Stomach (tissue), 4 donors: ENCODE data around the gene KRT80.

Source experiments
- CTCF ChIP-seq, 7 experiments: fragments of 450-650 bp in 4 of 7; fragments of 200-600 bp in 3 of 7; sonication (generic) in 3 of 7; IDR thresholded peaks; one replicate each; pipeline ENCODE4 v1.5.1; 2016 to 2019; ENCODE audit warnings: antibody characterized with exemption in 7 of 7, control low read depth in 2 of 7, mild to moderate bottlenecking in 1 of 7
- EP300 ChIP-seq: sonication (generic); formaldehyde crosslinking; IDR thresholded peaks from one replicate; pipeline ENCODE4 v1.6.1; 2017; ENCODE audit warnings: antibody characterized with exemption
- POLR2A ChIP-seq, 4 donors: fragments of 450-650 bp; IDR thresholded peaks; one replicate each; pipeline ENCODE4 v1.6.1; 2016; ENCODE audit warnings: antibody characterized with exemption in 4 of 4, control low read depth in 2 of 4, mild to moderate bottlenecking in 1 of 4, moderate library complexity in 1 of 4
- POLR2AphosphoS5 ChIP-seq, 3 donors: sonication (generic); formaldehyde crosslinking; IDR thresholded peaks; one replicate each; pipeline ENCODE4 v1.6.1; 2016; ENCODE audit warnings: antibody characterized with exemption in 3 of 3

GRCh38 chr12:52213564-52214420 lies 22.0 kb upstream of the KRT80 start:
- TF ChIP-seq CTCF (IDR thresholded peaks at IDR 0.05), result peak in 6 of 7 experiments; percentile 72 to 97 (median 92)
- no peak for TF ChIP-seq POLR2A (IDR thresholded peaks at IDR 0.05)
- TF ChIP-seq POLR2AphosphoS5 (IDR thresholded peaks at IDR 0.05), result peak in 1 of 3 donors; percentile 40
- no peak for TF ChIP-seq EP300
